ENCODE results near the gene KLRC2.
A peak's percentile ranks its signal among the peaks of the same experiment; 100 is the strongest.
"Not testable (repeated sequence)": the region's sequence is repeated elsewhere in the genome, so short reads cannot be mapped to it uniquely, and the experiment has no call there.

The KLRC2 gene

GRCh38 chr12:10395390-10395998, 40.3 kb downstream of the KLRC2 start:
- peak overlapping the region; percentile 14; the same call in 1 of the 2 replicates for H3K4me3 ChIP-seq (ENCODE audit: low read depth, low read length)
- peak; percentile 90 for DNase-seq (ENCODE audit: low read depth)
- no peak for TF ChIP-seq CTCF (IDR thresholded peaks at IDR 0.05; ENCODE audit: control insufficient read depth, extremely low read depth, insufficient read depth)

- DNase-seq (ENCODE audit: low read depth); H3K4me3 ChIP-seq (ENCODE audit: low read depth, low read length): not testable (repeated sequence)
Measured at GRCh38 chr12:10394531-10395152, 41.2 kb downstream of the KLRC2 start.

GRCh38 chr12:10393291-10393690, 42.5 kb downstream of the KLRC2 start:
- H3K4me3 ChIP-seq (ENCODE audit: low read depth, low read length): no peak overlapping the region
- no peak for TF ChIP-seq CTCF (IDR thresholded peaks at IDR 0.05; ENCODE audit: control insufficient read depth, extremely low read depth, insufficient read depth)
- no peak for DNase-seq (ENCODE audit: low read depth)

GRCh38 chr12:10392394-10392930, 43.3 kb downstream of the KLRC2 start:
- H3K4me3 ChIP-seq (ENCODE audit: low read depth, low read length): no peak overlapping the region
- DNase-seq (ENCODE audit: low read depth): peak; percentile 96

GRCh38 chr12:10390991-10391390, 44.8 kb downstream of the KLRC2 start:
- DNase-seq (ENCODE audit: low read depth); H3K4me3 ChIP-seq (ENCODE audit: low read depth, low read length): not testable (repeated sequence)

More at GRCh38 chr12:10392394-10392930, 43.3 kb downstream of the KLRC2 start:
- TF ChIP-seq CTCF (IDR thresholded peaks at IDR 0.05; ENCODE audit: control insufficient read depth, extremely low read depth, insufficient read depth): no peak

GRCh38 chr12:10389904-10390303, 45.9 kb downstream of the KLRC2 start, which contains the start of gene KLRK1:
Gene KLRK1 (minus strand): TSS chr12:10390041. CDS start chr12:10388810, 1,231 bp downstream.
- no peak for TF ChIP-seq CTCF (IDR thresholded peaks at IDR 0.05; ENCODE audit: control insufficient read depth, extremely low read depth, insufficient read depth)
- DNase-seq (ENCODE audit: low read depth): no peak
- H3K4me3 ChIP-seq (ENCODE audit: low read depth, low read length): no peak within 1 kb of the TSS

GRCh38 chr12:10388624-10389413, 47.0 kb downstream of the KLRC2 start:
- no peak for DNase-seq (ENCODE audit: low read depth)
- H3K4me3 ChIP-seq (ENCODE audit: low read depth, low read length): no peak overlapping the region
- no peak for TF ChIP-seq CTCF (IDR thresholded peaks at IDR 0.05; ENCODE audit: control insufficient read depth, extremely low read depth, insufficient read depth)

- DNase-seq (ENCODE audit: low read depth); H3K4me3 ChIP-seq (ENCODE audit: low read depth, low read length): not testable (repeated sequence)
Measured at GRCh38 chr12:10387498-10387897, 48.3 kb downstream of the KLRC2 start.
